HuH-7.5 (cell line): ENCODE data around the gene CDADC1.

Source experiments
- DNase-seq: peaks from one replicate; pipeline ENCODE4 v3.0.0; 2011; ENCODE audit warnings: low spot score

CDADC1 gene

GRCh38 chr13:49247643-49248621, at the start of gene CDADC1:
TSS of gene CDADC1 (plus strand) at chr13:49247925. CDS start at chr13:49248038, 113 bp downstream.
- DNase-seq: peak; percentile 69

GRCh38 chr13:49206641-49207040, 41.1 kb upstream of the CDADC1 start:
- DNase-seq: no peak

GRCh38 chr13:49208619-49209018, 39.1 kb upstream of the CDADC1 start:
- no peak for DNase-seq

- no peak for DNase-seq
Measured at GRCh38 chr13:49210114-49210513, 37.6 kb upstream of the CDADC1 start.

- no peak for DNase-seq
Measured at GRCh38 chr13:49210669-49211068, 37.1 kb upstream of the CDADC1 start.

- DNase-seq: no peak
Measured at GRCh38 chr13:49213539-49213938, 34.2 kb upstream of the CDADC1 start.

- no peak for DNase-seq
Measured at GRCh38 chr13:49213997-49214916, 33.5 kb upstream of the CDADC1 start.

- DNase-seq: no peak
Measured at GRCh38 chr13:49214917-49215376, 32.8 kb upstream of the CDADC1 start.

GRCh38 chr13:49216334-49216733, 31.4 kb upstream of the CDADC1 start:
- no peak for DNase-seq

GRCh38 chr13:49217962-49218492, 29.7 kb upstream of the CDADC1 start:
- no peak for DNase-seq

- no peak for DNase-seq
Measured at GRCh38 chr13:49218493-49219051, 29.2 kb upstream of the CDADC1 start.

GRCh38 chr13:49219647-49220035, 28.1 kb upstream of the CDADC1 start:
- no peak for DNase-seq

GRCh38 chr13:49220036-49220855, 27.5 kb upstream of the CDADC1 start, which contains the start of gene MLNR:
TSS of gene MLNR (plus strand) at chr13:49220338. CDS start at chr13:49220338, 0 bp downstream.
- no peak for DNase-seq

- DNase-seq: no peak
Measured at GRCh38 chr13:49220856-49221589, 26.7 kb upstream of the CDADC1 start.

- no peak for DNase-seq
Measured at GRCh38 chr13:49221590-49221965, 26.1 kb upstream of the CDADC1 start.

GRCh38 chr13:49225223-49226042, 22.3 kb upstream of the CDADC1 start:
- no peak for DNase-seq

- DNase-seq: no peak
Measured at GRCh38 chr13:49226613-49227012, 21.1 kb upstream of the CDADC1 start.

GRCh38 chr13:49234741-49235140, 13.0 kb upstream of the CDADC1 start:
- no peak for DNase-seq

GRCh38 chr13:49235856-49236431, 11.8 kb upstream of the CDADC1 start:
- no peak for DNase-seq
